ENCODE results near the gene PTPN13.

Gene PTPN13

DNA sequence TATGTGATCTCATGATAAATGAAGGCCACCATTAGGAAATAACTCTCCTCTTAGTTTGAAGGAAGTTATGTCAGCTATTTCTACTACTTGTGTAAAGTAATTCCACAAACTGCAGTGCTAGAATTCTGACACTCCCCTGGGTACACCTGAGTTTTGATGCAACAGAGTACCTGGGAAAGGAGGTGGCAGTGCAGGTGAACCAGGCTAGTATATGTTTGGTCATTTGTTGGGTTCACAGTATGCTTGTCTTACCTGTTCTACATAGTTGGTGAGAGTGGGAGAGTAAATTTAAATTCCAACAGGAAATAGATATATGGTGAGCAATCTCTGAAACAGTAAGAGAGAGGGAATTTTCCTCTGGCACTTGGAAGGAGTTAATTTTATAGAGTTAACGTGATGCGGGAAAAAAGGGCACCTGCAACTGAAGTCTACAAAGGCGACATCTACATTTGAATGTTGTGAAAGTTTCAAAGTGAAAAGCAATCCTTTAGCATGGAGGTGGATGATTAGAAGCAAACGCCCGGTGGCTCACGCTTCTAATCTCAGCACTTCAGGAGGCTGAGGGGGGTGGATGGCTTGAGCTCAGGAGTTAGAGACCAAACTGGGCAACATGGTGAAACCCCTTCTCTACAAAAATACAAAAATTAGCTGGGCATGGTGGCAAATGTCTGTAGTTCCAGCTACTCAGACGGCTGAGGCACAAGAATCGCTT is 263.4 kb downstream of the PTPN13 start:
- no peak for TF ChIP-seq SIN3A (IDR thresholded peaks at IDR 0.05; ENCODE audit: borderline replicate concordance, insufficient read depth, low read length)
- no peak for TF ChIP-seq POLR2AphosphoS5 (IDR thresholded peaks at IDR 0.05; ENCODE audit: low read depth, low read length)
- no peak for TF ChIP-seq TAF1 (IDR thresholded peaks at IDR 0.05; ENCODE audit: borderline replicate concordance, insufficient read depth, low read length)
- no peak for TF ChIP-seq FOXP2 (optimal IDR thresholded peaks at IDR 0.05; ENCODE audit: borderline replicate concordance, extremely low read depth, extremely low read length, insufficient read depth)
- no peak for TF ChIP-seq REST (IDR thresholded peaks at IDR 0.05; ENCODE audit: insufficient read depth in 1 of 2, low read depth in 2 of 2, low read length in 2 of 2)
